ENCODE measurements around the gene RTN1. TPM values are rescaled to one million over a fixed set of nuclear protein-coding genes. Genes with fewer than 3 reads are reported as not detected.

The RTN1 gene
- total and polyA plus RNA-seq, 2 of the 8 experiments (the other 6 are each of a cell fraction or from before 2014, with no cell fraction given), result 2.8 to 4.9 TPM

GRCh38 chr14:59755409-59756135, 115.0 kb downstream of the RTN1 start:
- Histone ChIP-seq H3K4me1 (replicated peaks in 1 of 4; ENCODE audit: control insufficient read depth in 3 of 4, insufficient read depth in 4 of 4, low read length in 3 of 4) (no peaks in the 10 kb centered on the region), H3K4me2 (ENCODE audit: insufficient read depth in 1 of 2, low read depth in 2 of 2, low read length in 2 of 2) (no peak overlapping the region), H3K36me3 (ENCODE audit: control insufficient read depth in 2 of 4, insufficient read depth in 4 of 4, low read length in 3 of 4) (no peaks in the 10 kb centered on the region), H2BK15ac (ENCODE audit: low read length) (no peak overlapping the region), H3K18ac (ENCODE audit: extremely low read depth, low read length) (no peak overlapping the region), H3K23me2 (ENCODE audit: low read depth, low read length) (no peaks in the 10 kb centered on the region; the same call in 1 of the 2 replicates), H2BK20ac (ENCODE audit: low read length) (no peak overlapping the region), H2BK12ac (ENCODE audit: low read depth, low read length) (no peak overlapping the region), H4K20me1 (replicated peaks in 1 of 2; ENCODE audit: control insufficient read depth in 1 of 2, insufficient read depth in 2 of 2, low read length in 2 of 2) (no peaks in the 10 kb centered on the region), H3K23ac (ENCODE audit: insufficient read length) (no peak overlapping the region), H2BK120ac (replicated peaks; ENCODE audit: low read depth, low read length) (no peak overlapping the region), H3K9ac (replicated peaks in 1 of 4; ENCODE audit: extremely low read depth in 1 of 4, low read depth in 3 of 4, low read length in 3 of 4) (no peak overlapping the region), H3K79me2 (ENCODE audit: control insufficient read depth in 1 of 2, insufficient read depth in 2 of 2, low read length in 2 of 2) (no peaks in the 10 kb centered on the region), H2AFZ (ENCODE audit: low read length) (no peak overlapping the region), H4K8ac (ENCODE audit: extremely low read depth, insufficient read depth, low read length) (no peak overlapping the region), H3K27me3 (replicated peaks in 1 of 4; ENCODE audit: control insufficient read depth in 3 of 4, extremely low read depth in 1 of 4, insufficient read depth in 3 of 4, low read length in 3 of 4) (no peaks in the 10 kb centered on the region), H3K4me3 (ENCODE audit: extremely low read depth in 1 of 4, insufficient read depth in 2 of 4, low read depth in 3 of 4, low read length in 4 of 4) (no peak overlapping the region), H3K27ac (ENCODE audit: low read depth, low read length) (no peak overlapping the region), H3K14ac (ENCODE audit: insufficient read length) (no peak overlapping the region), H4K91ac (replicated peaks; ENCODE audit: insufficient read length, low read length) (no peak overlapping the region), H3K79me1 (ENCODE audit: low read depth, low read length) (no peaks in the 10 kb centered on the region), H3K9me3 (ENCODE audit: insufficient read depth in 2 of 2, low read depth in 1 of 2, low read length in 1 of 2) (no peaks in the 10 kb centered on the region), H2BK5ac (ENCODE audit: low read depth, low read length) (no peak overlapping the region), H3K56ac (replicated peaks; ENCODE audit: insufficient read length, low read depth, low read length) (no peak overlapping the region), H2AK5ac (ENCODE audit: low read depth, low read length) (no peak overlapping the region), H3K4ac (replicated peaks; ENCODE audit: insufficient read length, low read depth, low read length) (no peak overlapping the region), H4K5ac (ENCODE audit: insufficient read length, low read depth, low read length) (no peak overlapping the region)
- WGBS, 2 experiments (ENCODE audit: extremely low coverage in 1 of 2, insufficient coverage in 1 of 2, insufficient read length in 1 of 2, insufficient replicate concordance in 2 of 2, low coverage in 1 of 2, low lambda C conversion rate in 2 of 2, missing lambda C conversion rate in 1 of 2), result 91% methylated on average over 1 of the region's 1 CpG; no CpG with 5 or more reads in 1 of the 2 experiments
- FAIRE-seq, result no peak
- no peak for DNase-seq (ENCODE audit: low read depth in 1 of 2, low spot score in 2 of 2)
- POLR2A ChIA-PET (ENCODE audit: partially characterized antibody), result no interaction called here
- CTCF ChIA-PET (ENCODE audit: partially characterized antibody), result no interaction called here
- TF ChIP-seq, protein P1, sequence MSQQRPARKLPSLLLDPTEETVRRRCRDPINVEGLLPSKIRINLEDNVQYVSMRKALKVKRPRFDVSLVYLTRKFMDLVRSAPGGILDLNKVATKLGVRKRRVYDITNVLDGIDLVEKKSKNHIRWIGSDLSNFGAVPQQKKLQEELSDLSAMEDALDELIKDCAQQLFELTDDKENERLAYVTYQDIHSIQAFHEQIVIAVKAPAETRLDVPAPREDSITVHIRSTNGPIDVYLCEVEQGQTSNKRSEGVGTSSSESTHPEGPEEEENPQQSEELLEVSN (IDR thresholded peaks at IDR 0.05), result no peak
- TF ChIP-seq TBP (IDR thresholded peaks at IDR 0.05; ENCODE audit: low read depth, low read length) (no peak), ASH2L (IDR thresholded peaks at IDR 0.05; ENCODE audit: low read length) (no peak), BRCA1 (IDR thresholded peaks at IDR 0.05; ENCODE audit: low read depth, low read length) (no peak), NRF1 (IDR thresholded peaks at IDR 0.05; ENCODE audit: low read depth, low read length) (no peak)

Measured in H1 (cell line).